Uterus (tissue), 4 donors: ENCODE results near the gene RAB21. TPM values are rescaled to one million over a fixed set of nuclear protein-coding genes. Genes with fewer than 3 reads are reported as not detected.
"Not testable (repeated sequence)": the region's sequence is repeated elsewhere in the genome, so short reads cannot be mapped to it uniquely, and the experiment has no call there.

Experiments
- DNase-seq, 2 donors: peaks; one replicate each; pipeline ENCODE4 v3.0.0-alpha.2; 2019 to 2020
- H3K27ac ChIP-seq, 2 donors: fragments of 200-600 bp; sonication (generic); 1 replicate in 1 of 2; 2 replicates in 1 of 2; pipeline ENCODE4 v1.5.1; 2016 to 2018
- H3K27me3 ChIP-seq, 2 donors: fragments of 200-600 bp; sonication (generic); one replicate each; pipeline ENCODE4 v1.5.1; 2018 to 2019; ENCODE audit warnings: control low read depth in 1 of 2
- H3K36me3 ChIP-seq, 2 donors: fragments of 200-600 bp; sonication (generic); one replicate each; pipeline ENCODE4 v1.5.1; 2019; ENCODE audit warnings: control low read depth in 1 of 2
- H3K4me1 ChIP-seq, 2 donors: fragments of 200-600 bp; sonication (generic); one replicate each; pipeline ENCODE4 v1.5.1; 2018 to 2019; ENCODE audit warnings: control low read depth in 1 of 2
- H3K4me3 ChIP-seq, 2 donors: fragments of 200-600 bp; sonication (generic); 1 replicate in 1 of 2; 2 replicates in 1 of 2; pipeline ENCODE4 v1.5.1; 2018 to 2019; ENCODE audit warnings: mild to moderate bottlenecking in 1 of 2
- H3K9me3 ChIP-seq, 2 donors: fragments of 200-600 bp; sonication (generic); one replicate each; pipeline ENCODE4 v1.5.1; 2019; ENCODE audit warnings: control low read depth in 1 of 2
- CTCF ChIP-seq, 4 experiments: fragments of 200-600 bp in 2 of 4; fragments of 450-650 bp in 2 of 4; sonication (generic) in 2 of 4; IDR thresholded peaks; one replicate each; pipeline ENCODE4 v1.5.1; 2016 to 2019; ENCODE audit warnings: antibody characterized with exemption in 4 of 4, mild to moderate bottlenecking in 2 of 4, moderate library complexity in 1 of 4
- POLR2A ChIP-seq, 2 donors: fragments of 450-650 bp; IDR thresholded peaks; one replicate each; pipeline ENCODE4 v1.6.1; 2016; ENCODE audit warnings: antibody characterized with exemption in 2 of 2, mild to moderate bottlenecking in 1 of 2, moderate library complexity in 1 of 2
- intact Hi-C: fragments of 100-400 bp; cut with DNase I; formaldehyde crosslinking; loops from one replicate; pipeline ENCODE4 v1.15.1; 2023; ENCODE audit warnings: low total_unique reads
- total RNA-seq, 4 donors: library from RNA; depleted of rRNA in 3 of 4; stranded (reverse); fragments of >200 nt in 3 of 4; gene quantifications; one replicate each; pipeline versions ENCODE4 v1.1.0 to v1.2.4, GENCODE V29; 2014 to 2023
- donor health status: DM: yes; HTN: yes; CAD: no.

RAB21 gene
- total RNA-seq, 4 donors from 2014 or later = 10.6 to 72.7 (median 24.5) TPM

GRCh38 chr12:71760471-71760870 is 5.8 kb downstream of the RAB21 start:
- Histone ChIP-seq H3K36me3 (no peaks in the 10 kb centered on the region), H3K4me3 (no peak overlapping the region), H3K9me3 (no peaks in the 10 kb centered on the region), H3K27ac (no peak overlapping the region), H3K27me3 (no peaks in the 10 kb centered on the region), H3K4me1 (no peaks in the 10 kb centered on the region)
- TF ChIP-seq POLR2A (IDR thresholded peaks at IDR 0.05) = no peak
- TF ChIP-seq CTCF (IDR thresholded peaks at IDR 0.05) = no peak
- intact Hi-C loops = no loop called here
- no peak for DNase-seq

- H3K27ac ChIP-seq, intact Hi-C loops, H3K27me3 ChIP-seq, H3K4me1 ChIP-seq, H3K4me3 ChIP-seq, H3K36me3 ChIP-seq, H3K9me3 ChIP-seq, DNase-seq: not testable (repeated sequence)
Measured at GRCh38 chr12:71761354-71761753, 6.7 kb downstream of the RAB21 start.

GRCh38 chr12:71763677-71764379 is 9.2 kb downstream of the RAB21 start:
- no peak for DNase-seq
- TF ChIP-seq POLR2A (IDR thresholded peaks at IDR 0.05) (no peak), CTCF (IDR thresholded peaks at IDR 0.05) (no peak)
- Histone ChIP-seq H3K4me3 (no peak overlapping the region), H3K27me3 (no peaks in the 10 kb centered on the region), H3K36me3 (no peaks in the 10 kb centered on the region), H3K9me3 (no peaks in the 10 kb centered on the region), H3K27ac (peak overlapping the region in 1 of 2 donors; percentile 24), H3K4me1 (peaks cover 0 to 6% of the 10 kb centered on the region in 2 donors)
- intact Hi-C loops = no loop called here

GRCh38 chr12:71764587-71765321 is 10.1 kb downstream of the RAB21 start:
- TF ChIP-seq CTCF (IDR thresholded peaks at IDR 0.05) (no peak), POLR2A (IDR thresholded peaks at IDR 0.05) (no peak)
- H3K4me3 ChIP-seq = no peak overlapping the region
- no peaks in the 10 kb centered on the region for H3K27me3 ChIP-seq
- peaks cover 0 to 6% of the 10 kb centered on the region in 2 donors for H3K4me1 ChIP-seq
- DNase-seq = no peak
- intact Hi-C loops = no loop called here
- no peaks in the 10 kb centered on the region for H3K36me3 ChIP-seq
- H3K9me3 ChIP-seq = no peaks in the 10 kb centered on the region
- H3K27ac ChIP-seq = no peak overlapping the region

- no peak overlapping the region for H3K4me3 ChIP-seq
- TF ChIP-seq CTCF (IDR thresholded peaks at IDR 0.05) (no peak), POLR2A (IDR thresholded peaks at IDR 0.05) (no peak)
- H3K4me1 ChIP-seq = peaks cover 0 to 6% of the 10 kb centered on the region in 2 donors
- no peaks in the 10 kb centered on the region for H3K9me3 ChIP-seq
- H3K27me3 ChIP-seq = no peaks in the 10 kb centered on the region
- no peak overlapping the region for H3K27ac ChIP-seq
- DNase-seq = no peak
- intact Hi-C loops = no loop called here
- no peaks in the 10 kb centered on the region for H3K36me3 ChIP-seq
Measured at GRCh38 chr12:71766202-71766601, 11.5 kb downstream of the RAB21 start.
